ENCODE data around the gene PTGER1.

PTGER1 gene

DNA sequence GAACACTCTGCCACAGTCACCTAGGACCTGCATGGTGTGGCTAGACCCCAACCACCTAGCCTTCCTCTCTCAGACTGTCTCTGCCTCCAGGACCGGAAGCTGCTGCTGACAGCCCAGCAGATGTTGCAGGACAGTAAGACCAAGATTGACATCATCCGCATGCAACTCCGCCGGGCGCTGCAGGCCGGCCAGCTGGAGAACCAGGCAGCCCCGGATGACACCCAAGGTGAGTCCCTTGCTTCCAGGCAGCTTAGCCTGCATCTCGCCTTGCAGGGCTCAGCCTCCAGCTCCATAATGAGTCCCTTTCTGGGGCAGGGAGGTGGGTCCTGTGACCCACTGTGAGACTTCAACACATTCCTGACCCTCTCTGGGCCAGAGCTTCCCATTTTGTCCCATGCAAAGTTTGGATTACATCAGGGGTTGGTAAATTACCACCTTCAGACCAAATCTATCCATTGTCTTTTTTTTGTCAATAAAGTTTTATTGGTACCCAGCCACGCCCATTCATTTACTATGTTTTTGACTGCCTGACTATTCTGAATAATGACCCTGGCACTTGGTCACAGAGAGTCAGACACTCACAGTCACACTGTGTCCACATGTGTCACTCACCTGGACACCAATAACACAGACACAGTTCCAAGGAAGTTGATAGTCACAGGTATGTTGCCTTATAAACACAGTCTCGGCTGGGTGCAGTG lies 28.7 kb downstream of the PTGER1 start:
- no peak for TF ChIP-seq CTCF (conservative IDR thresholded peaks at IDR 0.05; ENCODE audit: low read depth, low read length)
- DNase-seq (ENCODE audit: low read depth) = no peak
- H3K4me3 ChIP-seq (ENCODE audit: low read depth, low read length) = no peak overlapping the region

DNA sequence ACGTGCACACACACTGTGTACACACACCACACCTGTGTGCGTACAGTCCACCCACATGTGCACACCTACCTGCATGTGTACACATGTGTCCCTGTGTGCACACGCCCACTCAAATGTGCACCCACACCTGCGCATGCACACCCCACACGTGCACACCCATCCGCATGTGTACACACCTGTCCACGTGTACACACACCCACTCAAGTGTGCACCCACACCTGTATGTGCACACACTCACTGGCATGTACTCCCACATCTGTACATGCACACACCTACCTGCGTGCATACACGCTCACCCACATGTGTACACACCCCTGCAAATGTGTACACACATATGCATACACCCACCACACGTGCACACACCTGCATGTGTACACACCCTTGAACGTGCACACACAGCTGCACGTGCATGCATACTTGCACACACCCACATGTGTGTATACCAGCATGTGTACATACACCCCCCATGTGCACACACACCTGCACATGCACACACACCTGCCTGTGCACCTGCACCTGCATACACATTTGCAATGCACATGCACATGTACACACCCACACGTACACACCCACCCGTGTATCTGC lies 31.4 kb downstream of the PTGER1 start:
- no peak for TF ChIP-seq CTCF (conservative IDR thresholded peaks at IDR 0.05; ENCODE audit: low read depth, low read length)
- H3K4me3 ChIP-seq (ENCODE audit: low read depth, low read length) = no peak overlapping the region
- DNase-seq (ENCODE audit: low read depth) = no peak

DNA sequence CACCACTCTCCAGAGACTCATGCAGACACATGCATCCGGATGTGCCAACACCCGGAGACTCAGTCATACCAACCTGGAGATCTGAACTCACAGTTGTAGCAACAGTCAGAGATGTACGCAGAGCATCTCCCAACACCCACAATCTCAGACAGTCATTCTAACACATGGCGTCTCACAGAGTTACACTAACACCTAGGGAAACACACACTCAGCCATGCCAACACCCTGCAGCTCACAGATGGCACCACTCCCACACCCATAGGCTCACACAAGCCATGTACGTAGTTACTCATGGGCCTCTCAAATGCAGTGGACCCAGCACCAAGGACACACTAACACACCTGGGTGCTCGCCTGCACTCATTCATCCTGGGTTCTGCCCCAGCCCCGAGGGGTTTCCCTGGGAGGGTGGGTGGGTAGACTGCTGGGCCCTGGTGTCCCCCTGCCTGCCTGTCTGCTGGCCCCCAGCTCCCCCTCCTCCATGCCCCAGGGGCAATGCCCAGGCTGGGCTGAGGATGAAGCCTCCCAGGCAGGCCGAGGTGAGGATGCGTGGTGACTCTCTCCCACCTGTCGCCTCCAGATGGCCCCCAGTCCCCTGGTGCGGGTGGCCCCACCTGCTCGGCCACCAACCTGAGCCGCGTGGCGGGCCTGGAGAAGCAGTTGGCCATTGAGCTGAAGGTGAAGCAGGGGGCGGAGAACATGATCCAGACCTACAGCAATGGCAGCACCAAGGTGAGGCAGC lies 32.1 kb downstream of the PTGER1 start:
- DNase-seq (ENCODE audit: low read depth) = no peak
- TF ChIP-seq CTCF (conservative IDR thresholded peaks at IDR 0.05; ENCODE audit: low read depth, low read length) = no peak
- H3K4me3 ChIP-seq (ENCODE audit: low read depth, low read length) = no peak overlapping the region

DNA sequence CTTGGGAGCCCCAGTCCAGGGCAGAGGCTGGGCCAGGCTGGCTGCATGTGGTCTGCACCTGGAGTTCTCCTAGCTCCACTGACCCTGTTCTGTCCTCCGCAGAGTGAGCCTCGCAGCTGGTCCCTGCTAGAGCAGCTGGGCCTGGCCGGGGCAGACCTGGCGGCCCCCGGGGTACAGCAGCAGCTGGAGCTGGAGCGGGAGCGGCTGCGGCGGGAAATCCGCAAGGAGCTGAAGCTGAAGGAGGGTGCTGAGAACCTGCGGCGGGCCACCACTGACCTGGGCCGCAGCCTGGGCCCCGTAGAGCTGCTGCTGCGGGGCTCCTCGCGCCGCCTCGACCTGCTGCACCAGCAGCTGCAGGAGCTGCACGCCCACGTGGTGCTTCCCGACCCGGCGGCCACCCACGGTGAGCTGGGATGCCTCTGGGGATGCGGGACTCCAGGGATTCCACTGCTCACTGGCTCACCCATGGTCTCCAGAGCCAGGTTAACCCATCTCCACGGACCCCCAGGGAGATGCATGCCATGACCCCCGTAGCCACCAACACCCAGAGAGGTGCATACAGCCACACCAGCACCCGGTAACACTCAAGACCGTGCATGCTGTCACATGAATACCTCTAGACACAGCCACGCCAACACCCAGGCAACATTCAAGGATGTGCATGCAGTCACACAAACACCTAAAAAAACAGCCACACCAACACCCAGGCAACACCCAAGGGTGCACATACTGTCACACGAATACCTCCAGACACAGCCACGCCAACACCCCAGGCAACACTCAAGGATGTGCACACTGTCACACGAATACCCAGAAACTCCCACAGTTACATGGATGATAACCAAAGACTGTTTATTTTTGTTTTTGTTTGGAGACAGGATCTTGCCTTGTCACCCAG lies 33.9 kb downstream of the PTGER1 start:
- no peak for TF ChIP-seq CTCF (conservative IDR thresholded peaks at IDR 0.05; ENCODE audit: low read depth, low read length)
- DNase-seq (ENCODE audit: low read depth) = no peak
- no peak overlapping the region for H3K4me3 ChIP-seq (ENCODE audit: low read depth, low read length)

DNA sequence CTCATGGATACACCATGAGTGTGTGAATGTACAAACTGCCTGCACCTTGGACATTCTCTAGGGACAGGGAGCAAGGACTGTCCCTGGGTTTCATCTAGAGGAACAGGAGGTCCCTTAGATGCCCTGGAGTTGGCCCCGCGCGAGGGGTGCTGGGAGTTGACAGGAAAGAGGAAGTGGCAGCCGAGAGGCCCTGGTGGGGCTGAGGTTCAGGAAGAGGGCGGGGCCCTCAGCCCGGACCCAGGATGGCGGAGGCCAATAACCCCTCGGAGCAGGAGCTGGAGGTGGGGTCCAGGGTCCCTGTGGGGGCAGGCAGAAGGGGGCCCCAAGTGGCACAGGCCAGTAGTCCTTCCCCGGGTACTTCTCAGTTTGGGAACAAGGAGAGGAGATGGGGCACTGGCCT lies 35.1 kb downstream of the PTGER1 start:
- TF ChIP-seq CTCF (conservative IDR thresholded peaks at IDR 0.05; ENCODE audit: low read depth, low read length) = no peak
- peak; percentile 16 for DNase-seq (ENCODE audit: low read depth)
- peak overlapping the region; percentile 20 for H3K4me3 ChIP-seq (ENCODE audit: low read depth, low read length)

- no peak for TF ChIP-seq CTCF (conservative IDR thresholded peaks at IDR 0.05; ENCODE audit: low read depth, low read length)
- H3K4me3 ChIP-seq (ENCODE audit: low read depth, low read length) = no peak overlapping the region
- DNase-seq (ENCODE audit: low read depth) = no peak
These were observed 36.1 kb downstream of the PTGER1 start for GRCh38 chr19:14439014-14439413.
